Central memory CD8-positive, alpha-beta T cell (primary cell): ENCODE measurements around the gene ALAS1.
"Not testable (repeated sequence)": the region's sequence is repeated elsewhere in the genome, so short reads cannot be mapped to it uniquely, and the experiment has no call there.

Experiments used
- ATAC-seq: fragments of 150-1000 bp; cut with Tn5 transposase; replicated peaks from 2 replicates; pipeline ENCODE4 v1.10.0; 2022; ENCODE audit warnings: mild to moderate bottlenecking, moderate FRiP score, moderate number of reproducible peaks; ENCODE audit not compliant: poor library complexity, severe bottlenecking; ENCODE audit errors: extremely low read depth
- DNase-seq, 2 donors: peaks; one replicate each; pipeline ENCODE4 v3.0.0; 2021; ENCODE audit warnings: low spot score in 2 of 2
- H3K27ac Mint-ChIP-seq: one replicate; pipeline ENCODE4 v1.8.0; 2022; ENCODE audit warnings: low read depth, mild to moderate bottlenecking, moderate library complexity, mixed read lengths
- H3K27me3 Mint-ChIP-seq: one replicate; pipeline ENCODE4 v1.8.0; 2022; ENCODE audit warnings: mixed read lengths
- H3K36me3 Mint-ChIP-seq: one replicate; pipeline ENCODE4 v1.8.0; 2022; ENCODE audit warnings: mild to moderate bottlenecking, moderate library complexity, mixed read lengths; ENCODE audit not compliant: insufficient read depth
- H3K4me1 Mint-ChIP-seq: one replicate; pipeline ENCODE4 v1.8.0; 2022; ENCODE audit warnings: mixed read lengths
- H3K4me3 Mint-ChIP-seq: one replicate; pipeline ENCODE4 v1.8.0; 2022; ENCODE audit warnings: mild to moderate bottlenecking, moderate library complexity, mixed read lengths
- H3K9me3 Mint-ChIP-seq: one replicate; pipeline ENCODE4 v1.8.0; 2022; ENCODE audit warnings: mixed read lengths

Gene ALAS1

GRCh38 chr3:52170217-52170616 is 27.7 kb upstream of the ALAS1 start:
- DNase-seq, H3K4me3 Mint-ChIP-seq, H3K36me3 Mint-ChIP-seq, ATAC-seq, H3K27me3 Mint-ChIP-seq, H3K27ac Mint-ChIP-seq, H3K4me1 Mint-ChIP-seq, H3K9me3 Mint-ChIP-seq: not testable (repeated sequence)

- H3K9me3 Mint-ChIP-seq, result no peaks in the 10 kb centered on the region
- H3K4me1 Mint-ChIP-seq, result no peaks in the 10 kb centered on the region
- H3K27me3 Mint-ChIP-seq, result no peaks in the 10 kb centered on the region
- ATAC-seq, result no peak
- H3K4me3 Mint-ChIP-seq, result no peak overlapping the region
- no peak overlapping the region for H3K27ac Mint-ChIP-seq
- DNase-seq, result no peak
- H3K36me3 Mint-ChIP-seq, result no peaks in the 10 kb centered on the region
Measured at GRCh38 chr3:52171514-52172261, 26.3 kb upstream of the ALAS1 start.

DNA sequence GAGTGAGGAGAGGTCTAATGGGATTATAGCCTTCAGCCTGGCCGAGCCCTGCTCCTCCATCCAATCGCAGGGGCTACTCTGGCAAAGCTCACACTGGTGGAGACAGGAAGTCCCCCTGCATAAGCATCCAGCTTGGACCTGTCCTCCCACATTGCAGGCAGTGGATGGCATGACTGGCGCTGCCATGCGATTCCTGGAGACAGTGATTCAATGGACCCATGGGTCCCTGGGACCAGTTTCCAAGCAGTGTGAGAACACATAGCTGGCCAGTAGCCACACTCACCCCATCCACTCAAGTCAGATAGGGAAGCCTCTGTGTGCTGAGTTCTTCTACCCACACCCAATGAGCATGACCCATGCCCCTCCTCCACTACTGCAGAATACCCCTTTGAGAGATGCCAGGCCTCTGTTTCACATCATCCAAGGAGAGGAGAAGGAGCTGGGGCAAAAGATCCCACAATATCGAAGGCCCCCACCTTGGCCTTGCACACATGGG is 25.6 kb upstream of the ALAS1 start:
- DNase-seq, result no peak
- no peaks in the 10 kb centered on the region for H3K27me3 Mint-ChIP-seq
- ATAC-seq, result no peak
- no peaks in the 10 kb centered on the region for H3K4me1 Mint-ChIP-seq
- H3K27ac Mint-ChIP-seq, result no peak overlapping the region
- H3K9me3 Mint-ChIP-seq, result no peaks in the 10 kb centered on the region
- no peaks in the 10 kb centered on the region for H3K36me3 Mint-ChIP-seq
- H3K4me3 Mint-ChIP-seq, result no peak overlapping the region

- Mint-ChIP-seq H3K4me3 (no peak overlapping the region), H3K27me3 (no peaks in the 10 kb centered on the region), H3K27ac (no peak overlapping the region), H3K4me1 (no peaks in the 10 kb centered on the region), H3K36me3 (no peaks in the 10 kb centered on the region), H3K9me3 (no peaks in the 10 kb centered on the region)
- DNase-seq, result no peak
- no peak for ATAC-seq
Measured at GRCh38 chr3:52173101-52173500, 24.9 kb upstream of the ALAS1 start.

GRCh38 chr3:52174896-52175295 is 23.1 kb upstream of the ALAS1 start:
- Mint-ChIP-seq H3K9me3 (no peaks in the 10 kb centered on the region), H3K4me1 (no peaks in the 10 kb centered on the region), H3K27me3 (no peaks in the 10 kb centered on the region), H3K27ac (peak overlapping the region; percentile 49), H3K4me3 (no peak overlapping the region), H3K36me3 (no peaks in the 10 kb centered on the region)
- ATAC-seq (no peak), DNase-seq (no peak)

DNA sequence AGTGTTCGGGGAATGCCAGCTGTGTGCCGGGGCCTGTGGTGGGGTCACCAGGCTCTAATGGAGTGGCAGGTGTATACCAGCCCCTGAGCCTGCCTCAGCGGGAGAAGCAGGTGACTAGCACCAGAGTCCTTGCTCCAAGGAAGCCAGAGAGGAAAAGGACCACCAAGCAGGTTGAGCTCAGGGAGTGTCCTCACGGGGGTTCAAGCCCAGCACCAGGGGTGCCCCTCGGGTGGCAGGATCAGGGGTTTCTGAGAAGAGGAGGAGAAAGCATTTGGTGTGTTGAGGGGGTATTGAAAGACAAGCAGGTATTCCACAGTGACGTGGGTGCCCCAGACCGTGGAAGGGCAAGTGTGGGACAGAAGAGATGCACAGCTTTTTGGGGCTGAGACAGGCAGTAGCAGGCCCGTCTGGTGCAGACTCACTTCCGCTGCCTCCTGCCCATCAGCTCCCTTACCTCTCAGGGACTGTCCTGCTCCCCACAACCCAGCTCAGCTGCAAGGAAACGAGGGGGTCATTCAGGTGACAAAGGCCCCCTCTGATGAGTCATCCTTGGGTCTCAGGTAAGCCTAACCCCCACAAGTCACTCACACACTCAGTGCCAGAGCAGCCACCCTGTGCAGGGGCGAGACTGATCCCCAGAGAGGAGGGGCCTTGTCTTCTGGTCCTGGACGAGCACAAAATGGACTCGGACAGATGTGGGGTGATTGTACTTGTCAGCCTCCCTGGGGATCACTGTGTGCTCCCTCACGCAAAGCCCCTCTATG is 22.4 kb upstream of the ALAS1 start:
- Mint-ChIP-seq H3K36me3 (no peaks in the 10 kb centered on the region), H3K9me3 (no peaks in the 10 kb centered on the region), H3K4me3 (no peak overlapping the region), H3K4me1 (no peaks in the 10 kb centered on the region), H3K27me3 (no peaks in the 10 kb centered on the region), H3K27ac (peak overlapping the region; percentile 49)
- ATAC-seq (no peak), DNase-seq (no peak)

GRCh38 chr3:52176180-52176752 is 21.7 kb upstream of the ALAS1 start:
- H3K27ac Mint-ChIP-seq, result peak overlapping the region; percentile 9

GRCh38 chr3:52176951-52177700 is 20.8 kb upstream of the ALAS1 start:
- no peak overlapping the region for H3K4me3 Mint-ChIP-seq
- no peaks in the 10 kb centered on the region for H3K36me3 Mint-ChIP-seq
- H3K27ac Mint-ChIP-seq, result no peak overlapping the region
- peaks cover 3% of the 10 kb centered on the region for H3K4me1 Mint-ChIP-seq
- no peaks in the 10 kb centered on the region for H3K27me3 Mint-ChIP-seq
- DNase-seq (no peak), ATAC-seq (no peak)
- H3K9me3 Mint-ChIP-seq, result no peaks in the 10 kb centered on the region

More at GRCh38 chr3:52176180-52176752, 21.7 kb upstream of the ALAS1 start:
- H3K27me3 Mint-ChIP-seq, result no peaks in the 10 kb centered on the region
- H3K4me3 Mint-ChIP-seq, result no peak overlapping the region
- no peaks in the 10 kb centered on the region for H3K9me3 Mint-ChIP-seq
- DNase-seq (no peak), ATAC-seq (no peak)
- no peaks in the 10 kb centered on the region for H3K36me3 Mint-ChIP-seq
- no peaks in the 10 kb centered on the region for H3K4me1 Mint-ChIP-seq

DNA sequence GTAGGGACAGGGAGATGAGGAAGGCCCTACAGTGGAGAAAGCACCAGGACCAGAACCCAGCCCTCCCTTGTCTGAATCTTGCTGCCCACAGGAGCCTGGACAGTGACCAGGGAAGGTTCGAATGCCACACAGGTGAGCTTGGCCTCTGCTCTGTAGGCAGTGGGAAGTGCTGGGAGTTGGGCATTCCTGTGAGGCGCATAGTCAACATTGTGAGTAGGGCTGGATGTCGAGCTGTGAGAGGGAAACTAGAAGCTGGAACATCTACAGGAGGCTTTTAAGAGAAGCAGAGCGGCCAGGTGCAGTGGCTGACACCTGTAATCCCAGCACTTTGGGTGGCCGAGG is 20.3 kb upstream of the ALAS1 start:
- Mint-ChIP-seq H3K4me1 (peaks cover 9% of the 10 kb centered on the region), H3K27ac (no peak overlapping the region), H3K4me3 (no peak overlapping the region), H3K36me3 (no peaks in the 10 kb centered on the region), H3K9me3 (no peaks in the 10 kb centered on the region), H3K27me3 (no peaks in the 10 kb centered on the region)
- ATAC-seq, result no peak
- no peak for DNase-seq

DNA sequence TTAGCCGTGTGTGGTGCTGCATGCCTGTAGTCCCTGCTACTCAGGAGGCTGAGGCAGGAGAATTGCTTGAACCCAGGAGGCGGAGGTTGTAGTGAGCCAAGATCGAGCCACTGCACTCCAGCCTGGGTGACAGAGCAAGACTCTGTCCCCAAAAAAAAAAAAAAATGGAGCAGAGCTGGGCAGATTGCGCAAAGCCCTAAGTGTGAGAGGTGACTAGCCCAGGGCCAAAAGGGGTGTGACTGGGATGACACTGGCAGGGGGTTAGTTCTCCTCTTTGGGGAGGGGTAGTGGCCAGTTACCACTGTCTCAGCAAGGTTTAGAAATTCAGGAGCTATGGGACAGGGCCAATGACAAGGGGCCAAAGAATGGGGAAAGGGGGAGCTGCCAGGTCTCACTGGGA is 19.8 kb upstream of the ALAS1 start:
- H3K4me1 Mint-ChIP-seq, result peaks cover 10% of the 10 kb centered on the region
- H3K27ac Mint-ChIP-seq, result not testable (repeated sequence)

DNA sequence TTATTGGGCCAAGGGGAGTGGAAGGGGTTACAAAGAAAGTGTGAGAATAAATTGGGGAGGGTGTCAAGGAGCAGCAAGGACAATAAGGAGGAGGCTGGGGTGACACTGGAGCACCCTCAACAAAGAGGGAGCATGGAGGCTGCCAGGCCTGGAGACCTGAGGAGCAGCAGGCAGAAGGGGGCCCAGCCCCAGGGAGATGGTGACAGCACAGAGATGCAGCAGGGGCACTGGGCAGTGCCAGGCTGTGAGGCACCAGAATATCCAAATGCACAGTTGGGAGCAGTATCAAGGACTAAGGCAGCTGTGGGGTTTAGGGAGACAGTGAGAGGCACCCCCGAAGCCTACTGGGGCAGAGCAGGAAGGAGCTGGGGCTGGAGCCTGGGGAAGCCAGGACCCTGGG is 19.4 kb upstream of the ALAS1 start:
- DNase-seq, result no peak
- H3K4me3 Mint-ChIP-seq, result no peak overlapping the region
- H3K27me3 Mint-ChIP-seq, result no peaks in the 10 kb centered on the region
- no peaks in the 10 kb centered on the region for H3K9me3 Mint-ChIP-seq
- no peak for ATAC-seq
- no peaks in the 10 kb centered on the region for H3K36me3 Mint-ChIP-seq
- peaks cover 10% of the 10 kb centered on the region for H3K4me1 Mint-ChIP-seq
- no peak overlapping the region for H3K27ac Mint-ChIP-seq

More for the DNA sequence above, 19.8 kb upstream of the ALAS1 start:
- not testable (repeated sequence) for DNase-seq, ATAC-seq, H3K4me3 Mint-ChIP-seq, H3K27me3 Mint-ChIP-seq, H3K36me3 Mint-ChIP-seq, H3K9me3 Mint-ChIP-seq

DNA sequence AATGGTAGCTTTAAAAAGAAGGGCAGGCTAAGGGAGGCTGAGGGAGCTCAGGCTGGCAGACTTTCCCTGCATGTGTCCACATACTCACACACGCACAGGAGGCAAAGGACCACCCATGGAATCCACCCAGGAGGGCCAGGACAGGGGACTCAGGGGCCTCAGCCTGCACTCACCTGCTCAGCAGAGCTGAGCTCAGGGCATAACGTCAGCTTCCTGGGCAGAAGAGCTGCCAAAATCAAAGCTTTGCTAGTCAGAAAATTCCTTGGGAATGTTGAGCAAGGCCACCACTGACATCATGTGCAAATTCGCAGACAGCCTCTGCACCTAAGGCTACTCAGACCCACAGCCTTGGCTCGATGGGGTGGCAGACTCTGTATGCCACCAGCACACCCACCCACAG is 16.4 kb upstream of the ALAS1 start:
- no peak for ATAC-seq
- peaks cover 10% of the 10 kb centered on the region for H3K4me1 Mint-ChIP-seq

More for the DNA sequence above, 16.4 kb upstream of the ALAS1 start:
- Mint-ChIP-seq H3K27me3 (no peaks in the 10 kb centered on the region), H3K9me3 (no peaks in the 10 kb centered on the region), H3K27ac (no peak overlapping the region), H3K4me3 (no peak overlapping the region), H3K36me3 (no peaks in the 10 kb centered on the region)
- DNase-seq, result no peak
